ENCODE results near the gene AADACL3. TPM values are rescaled to one million over a fixed set of nuclear protein-coding genes. Genes with fewer than 3 reads are reported as not detected.

Gene AADACL3
- total RNA-seq, 1 experiment from 2014 or later: not detected

GRCh38 chr1:12677565-12677964 lies 38.3 kb upstream of the AADACL3 start:
- CTCF ChIA-PET: interaction anchor here (0.6 to 1.0 kb wide), 3 partner anchors 18 to 1384 kb away, joined by 3 to 4 read pairs (median 3); no protein-coding TSS in a partner anchor
- H3K36me3 Mint-ChIP-seq (ENCODE audit: insufficient read depth, unreplicated experiment): no peaks in the 10 kb centered on the region
- no peak for TF ChIP-seq CTCF (IDR thresholded peaks at IDR 0.05; ENCODE audit: unreplicated experiment)
- intact Hi-C loops (cut with micrococcal nuclease): no loop called here
- H3K9me3 Mint-ChIP-seq (ENCODE audit: unreplicated experiment): no peaks in the 10 kb centered on the region
- no peak overlapping the region for H3K27ac Mint-ChIP-seq (ENCODE audit: low read depth, unreplicated experiment)
- H3K4me1 Mint-ChIP-seq (ENCODE audit: insufficient read depth, unreplicated experiment): no peaks in the 10 kb centered on the region
- DNase-seq (ENCODE audit: unreplicated experiment): no peak
- POLR2A ChIA-PET: no interaction called here
- H3K4me3 Mint-ChIP-seq (ENCODE audit: unreplicated experiment): no peak overlapping the region
- H3K27me3 Mint-ChIP-seq (ENCODE audit: insufficient read depth, unreplicated experiment): peaks cover 32% of the 10 kb centered on the region
- no TSS peak for BruUV-seq (replicated peaks)

- Mint-ChIP-seq H3K36me3 (ENCODE audit: insufficient read depth, unreplicated experiment) (no peaks in the 10 kb centered on the region), H3K4me3 (ENCODE audit: unreplicated experiment) (no peak overlapping the region), H3K9me3 (ENCODE audit: unreplicated experiment) (no peaks in the 10 kb centered on the region), H3K27ac (ENCODE audit: low read depth, unreplicated experiment) (no peak overlapping the region), H3K27me3 (ENCODE audit: insufficient read depth, unreplicated experiment) (peaks cover 33% of the 10 kb centered on the region), H3K4me1 (ENCODE audit: insufficient read depth, unreplicated experiment) (no peaks in the 10 kb centered on the region)
- CTCF ChIA-PET: no interaction called here
- TF ChIP-seq CTCF (IDR thresholded peaks at IDR 0.05; ENCODE audit: unreplicated experiment): no peak
- intact Hi-C loops (cut with micrococcal nuclease): no loop called here
- POLR2A ChIA-PET: no interaction called here
- DNase-seq (ENCODE audit: unreplicated experiment): no peak
- no TSS peak for BruUV-seq (replicated peaks)
Observed at GRCh38 chr1:12678350-12678749, 37.6 kb upstream of the AADACL3 start.

DNA sequence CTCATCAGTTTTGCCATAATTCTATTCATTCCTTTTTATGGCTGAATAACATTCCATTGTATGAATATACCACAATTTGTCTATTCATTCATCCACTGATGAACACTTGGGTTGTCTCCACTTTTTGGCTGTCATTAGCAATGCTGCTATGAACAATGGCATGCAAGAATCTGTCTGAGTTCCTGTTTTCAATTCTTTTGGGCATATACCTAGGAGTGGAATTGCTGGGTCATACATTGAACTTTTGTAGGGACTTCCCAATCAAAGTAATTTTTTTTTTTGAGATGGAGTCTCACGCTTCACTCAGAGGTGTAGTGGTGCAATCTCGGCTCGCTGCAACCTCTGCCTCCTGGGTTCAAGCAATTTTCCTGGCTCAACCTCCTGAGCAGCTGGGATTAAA lies 37.1 kb upstream of the AADACL3 start:
- no peak for DNase-seq (ENCODE audit: unreplicated experiment)
- POLR2A ChIA-PET: no interaction called here
- intact Hi-C loops (cut with micrococcal nuclease): no loop called here
- no TSS peak for BruUV-seq (replicated peaks)
- no peaks in the 10 kb centered on the region for H3K4me1 Mint-ChIP-seq (ENCODE audit: insufficient read depth, unreplicated experiment)
- no peak overlapping the region for H3K4me3 Mint-ChIP-seq (ENCODE audit: unreplicated experiment)
- no peaks in the 10 kb centered on the region for H3K9me3 Mint-ChIP-seq (ENCODE audit: unreplicated experiment)
- H3K27ac Mint-ChIP-seq (ENCODE audit: low read depth, unreplicated experiment): no peak overlapping the region
- no peak for TF ChIP-seq CTCF (IDR thresholded peaks at IDR 0.05; ENCODE audit: unreplicated experiment)
- H3K27me3 Mint-ChIP-seq (ENCODE audit: insufficient read depth, unreplicated experiment): peaks cover 38% of the 10 kb centered on the region
- H3K36me3 Mint-ChIP-seq (ENCODE audit: insufficient read depth, unreplicated experiment): no peaks in the 10 kb centered on the region
- CTCF ChIA-PET: interaction anchor here (0.7 kb wide), 1 partner anchor 32 kb away, joined by 6 read pairs; no protein-coding TSS in a partner anchor

DNA sequence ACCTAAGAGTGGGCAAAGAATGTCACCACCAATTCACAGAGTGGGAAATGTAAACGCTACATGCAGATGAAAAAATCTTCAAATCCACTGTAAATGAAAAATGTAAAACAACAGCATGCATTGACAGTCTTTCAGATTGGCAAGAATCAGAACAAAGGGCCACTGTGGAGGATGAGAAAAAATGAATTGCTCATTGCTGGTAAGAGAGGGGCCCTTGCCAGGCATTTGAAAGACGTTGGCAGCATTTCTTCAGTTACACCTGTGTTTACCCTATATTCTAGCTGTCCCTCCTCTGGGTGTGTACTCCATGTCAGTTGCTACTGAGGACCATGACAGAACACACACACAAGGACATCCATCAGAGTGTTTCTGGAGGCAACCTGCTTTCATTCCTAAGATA lies 25.8 kb upstream of the AADACL3 start:
- Mint-ChIP-seq H3K27ac (ENCODE audit: low read depth, unreplicated experiment) (no peak overlapping the region), H3K4me1 (ENCODE audit: insufficient read depth, unreplicated experiment) (peaks cover 6% of the 10 kb centered on the region), H3K4me3 (ENCODE audit: unreplicated experiment) (no peak overlapping the region), H3K36me3 (ENCODE audit: insufficient read depth, unreplicated experiment) (no peaks in the 10 kb centered on the region), H3K9me3 (ENCODE audit: unreplicated experiment) (no peaks in the 10 kb centered on the region), H3K27me3 (ENCODE audit: insufficient read depth, unreplicated experiment) (peaks cover 18% of the 10 kb centered on the region)
- no peak for TF ChIP-seq CTCF (IDR thresholded peaks at IDR 0.05; ENCODE audit: unreplicated experiment)
- CTCF ChIA-PET: no interaction called here
- no TSS peak for BruUV-seq (replicated peaks)
- DNase-seq (ENCODE audit: unreplicated experiment): no peak
- intact Hi-C loops (cut with micrococcal nuclease): no loop called here
- POLR2A ChIA-PET: no interaction called here

Data from MCF 10A (cell line).